ENCODE measurements around the gene ADNP2.

ADNP2 gene

GRCh38 chr18:80088036-80088435 lies 21.0 kb upstream of the ADNP2 start:
- Histone ChIP-seq H3F3A (ENCODE audit: low read depth) (no peaks in the 10 kb centered on the region), H3K27me3 (ENCODE audit: insufficient read depth, low read length, poor library complexity, severe bottlenecking) (no peaks in the 10 kb centered on the region), H3K9ac (ENCODE audit: low read depth, low read length, poor library complexity, severe bottlenecking) (no peak overlapping the region), H3K4me3 (ENCODE audit: low read length, poor library complexity, severe bottlenecking) (no peak overlapping the region), H3K79me2 (ENCODE audit: insufficient read depth, low read length) (no peaks in the 10 kb centered on the region), H2AFZ (ENCODE audit: low read length) (no peak overlapping the region), H4K20me1 (ENCODE audit: insufficient read depth, low read length, poor library complexity, severe bottlenecking) (no peaks in the 10 kb centered on the region), H3K9me2 (replicated peaks; ENCODE audit: low read depth, low read length) (no peaks in the 10 kb centered on the region), H3K4me1 (ENCODE audit: insufficient read depth, low read length, poor library complexity, severe bottlenecking) (no peaks in the 10 kb centered on the region), H3K4me2 (ENCODE audit: low read depth, low read length, poor library complexity, severe bottlenecking) (no peak overlapping the region), H3K9me3 (ENCODE audit: insufficient read depth, low read depth, low read length) (peaks cover 57% of the 10 kb centered on the region), H3K36me3 (ENCODE audit: insufficient read depth, low read length) (no peaks in the 10 kb centered on the region)
- no peak for TF ChIP-seq EZH2phosphoT487 (IDR thresholded peaks at IDR 0.05; ENCODE audit: borderline replicate concordance)
- TF ChIP-seq CTCF (conservative IDR thresholded peaks at IDR 0.05; ENCODE audit: low read length), result no peak

GRCh38 chr18:80088823-80089222 lies 20.2 kb upstream of the ADNP2 start:
- H3K4me1 ChIP-seq (ENCODE audit: insufficient read depth, low read length, poor library complexity, severe bottlenecking), result no peaks in the 10 kb centered on the region
- no peaks in the 10 kb centered on the region for H3K79me2 ChIP-seq (ENCODE audit: insufficient read depth, low read length)
- H3K9ac ChIP-seq (ENCODE audit: low read depth, low read length, poor library complexity, severe bottlenecking), result no peak overlapping the region
- peaks cover 64% of the 10 kb centered on the region for H3K9me3 ChIP-seq (ENCODE audit: insufficient read depth, low read depth, low read length)
- H4K20me1 ChIP-seq (ENCODE audit: insufficient read depth, low read length, poor library complexity, severe bottlenecking), result no peaks in the 10 kb centered on the region
- H3F3A ChIP-seq (ENCODE audit: low read depth), result no peaks in the 10 kb centered on the region
- H3K4me3 ChIP-seq (ENCODE audit: low read length, poor library complexity, severe bottlenecking), result no peak overlapping the region
- TF ChIP-seq EZH2phosphoT487 (IDR thresholded peaks at IDR 0.05; ENCODE audit: borderline replicate concordance) (no peak), CTCF (conservative IDR thresholded peaks at IDR 0.05; ENCODE audit: low read length) (no peak)
- H3K4me2 ChIP-seq (ENCODE audit: low read depth, low read length, poor library complexity, severe bottlenecking), result no peak overlapping the region
- H3K9me2 ChIP-seq (replicated peaks; ENCODE audit: low read depth, low read length), result no peaks in the 10 kb centered on the region
- H2AFZ ChIP-seq (ENCODE audit: low read length), result no peak overlapping the region
- H3K27me3 ChIP-seq (ENCODE audit: insufficient read depth, low read length, poor library complexity, severe bottlenecking), result no peaks in the 10 kb centered on the region
- H3K36me3 ChIP-seq (ENCODE audit: insufficient read depth, low read length), result no peaks in the 10 kb centered on the region

- TF ChIP-seq EZH2phosphoT487 (IDR thresholded peaks at IDR 0.05; ENCODE audit: borderline replicate concordance) (no peak), CTCF (conservative IDR thresholded peaks at IDR 0.05; ENCODE audit: low read length) (no peak)
- no peaks in the 10 kb centered on the region for H3K9me2 ChIP-seq (replicated peaks; ENCODE audit: low read depth, low read length)
These were observed 13.6 kb upstream of the ADNP2 start for GRCh38 chr18:80095414-80095813.

More at GRCh38 chr18:80095414-80095813, 13.6 kb upstream of the ADNP2 start:
- H3K27me3 ChIP-seq (ENCODE audit: insufficient read depth, low read length, poor library complexity, severe bottlenecking), result no peaks in the 10 kb centered on the region
- no peak overlapping the region for H3K4me3 ChIP-seq (ENCODE audit: low read length, poor library complexity, severe bottlenecking)
- H3K79me2 ChIP-seq (ENCODE audit: insufficient read depth, low read length), result no peaks in the 10 kb centered on the region
- H3K9ac ChIP-seq (ENCODE audit: low read depth, low read length, poor library complexity, severe bottlenecking), result no peak overlapping the region
- no peaks in the 10 kb centered on the region for H3F3A ChIP-seq (ENCODE audit: low read depth)
- no peaks in the 10 kb centered on the region for H4K20me1 ChIP-seq (ENCODE audit: insufficient read depth, low read length, poor library complexity, severe bottlenecking)
- no peaks in the 10 kb centered on the region for H3K36me3 ChIP-seq (ENCODE audit: insufficient read depth, low read length)
- peaks cover 29% of the 10 kb centered on the region; the same call in 1 of the 2 replicates for H3K9me3 ChIP-seq (ENCODE audit: insufficient read depth, low read depth, low read length)
- no peaks in the 10 kb centered on the region for H3K4me1 ChIP-seq (ENCODE audit: insufficient read depth, low read length, poor library complexity, severe bottlenecking)
- H2AFZ ChIP-seq (ENCODE audit: low read length), result no peak overlapping the region
- no peak overlapping the region for H3K4me2 ChIP-seq (ENCODE audit: low read depth, low read length, poor library complexity, severe bottlenecking)
